ENCODE results near the gene ANO10. TPM values are rescaled to one million over a fixed set of nuclear protein-coding genes. Genes with fewer than 3 reads are reported as not detected.

The ANO10 gene
- total RNA-seq, 1 experiment from 2014 or later = 23.7 TPM

- no peak overlapping the region for H3K4me2 ChIP-seq (ENCODE audit: low read length)
- POLR2A ChIA-PET (ENCODE audit: unreplicated experiment) = no interaction called here
- no peaks in the 10 kb centered on the region for H3K27me3 ChIP-seq (ENCODE audit: low read length)
- no TSS peak for BruUV-seq (replicated peaks)
- H3K9me2 ChIP-seq (replicated peaks; ENCODE audit: low read length) = no peaks in the 10 kb centered on the region
- H3K27ac ChIP-seq (ENCODE audit: low read length) = no peak overlapping the region
- TF ChIP-seq, protein P1, sequence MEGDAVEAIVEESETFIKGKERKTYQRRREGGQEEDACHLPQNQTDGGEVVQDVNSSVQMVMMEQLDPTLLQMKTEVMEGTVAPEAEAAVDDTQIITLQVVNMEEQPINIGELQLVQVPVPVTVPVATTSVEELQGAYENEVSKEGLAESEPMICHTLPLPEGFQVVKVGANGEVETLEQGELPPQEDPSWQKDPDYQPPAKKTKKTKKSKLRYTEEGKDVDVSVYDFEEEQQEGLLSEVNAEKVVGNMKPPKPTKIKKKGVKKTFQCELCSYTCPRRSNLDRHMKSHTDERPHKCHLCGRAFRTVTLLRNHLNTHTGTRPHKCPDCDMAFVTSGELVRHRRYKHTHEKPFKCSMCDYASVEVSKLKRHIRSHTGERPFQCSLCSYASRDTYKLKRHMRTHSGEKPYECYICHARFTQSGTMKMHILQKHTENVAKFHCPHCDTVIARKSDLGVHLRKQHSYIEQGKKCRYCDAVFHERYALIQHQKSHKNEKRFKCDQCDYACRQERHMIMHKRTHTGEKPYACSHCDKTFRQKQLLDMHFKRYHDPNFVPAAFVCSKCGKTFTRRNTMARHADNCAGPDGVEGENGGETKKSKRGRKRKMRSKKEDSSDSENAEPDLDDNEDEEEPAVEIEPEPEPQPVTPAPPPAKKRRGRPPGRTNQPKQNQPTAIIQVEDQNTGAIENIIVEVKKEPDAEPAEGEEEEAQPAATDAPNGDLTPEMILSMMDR (conservative IDR thresholded peaks at IDR 0.05; ENCODE audit: low read depth, low read length) = no peak
- TF ChIP-seq EZH2 (IDR thresholded peaks at IDR 0.05; ENCODE audit: low read length, unreplicated experiment) = no peak
- TF ChIP-seq EZH2phosphoT487 (IDR thresholded peaks at IDR 0.05; ENCODE audit: borderline replicate concordance, low read length) = no peak
- no peak overlapping the region for H3K4me3 ChIP-seq (ENCODE audit: low read length)
- no peaks in the 10 kb centered on the region for H3F3A ChIP-seq (ENCODE audit: low read length, unreplicated experiment)
- H3K36me3 ChIP-seq (ENCODE audit: low read depth, low read length) = peaks cover 83% of the 10 kb centered on the region
- no peaks in the 10 kb centered on the region; the same call in 1 of the 2 replicates for H3K79me2 ChIP-seq (ENCODE audit: low read length)
- no peaks in the 10 kb centered on the region for H4K20me1 ChIP-seq (ENCODE audit: low read length)
- intact Hi-C loops (cut with micrococcal nuclease) = no loop called here
- DNase-seq (no peak), ATAC-seq (no peak)
- H2AFZ ChIP-seq (ENCODE audit: low read length) = no peak overlapping the region
- CTCF ChIA-PET = no interaction called here
- H3K4me1 ChIP-seq (ENCODE audit: insufficient read depth, low read length) = no peaks in the 10 kb centered on the region
- H3K9me3 ChIP-seq (ENCODE audit: low read length) = no peaks in the 10 kb centered on the region
- H3K9ac ChIP-seq (ENCODE audit: low read length) = no peak overlapping the region
Observed at GRCh38 chr3:43344520-43344919, 277.3 kb downstream of the ANO10 start.

- intact Hi-C loops (cut with micrococcal nuclease) = no loop called here
- ChIA-PET CTCF (no interaction called here), POLR2A (ENCODE audit: unreplicated experiment) (no interaction called here)
- H3K27ac ChIP-seq (ENCODE audit: low read length) = no peak overlapping the region
- ATAC-seq (no peak), DNase-seq (no peak)
- peaks cover 2% of the 10 kb centered on the region for H3F3A ChIP-seq (ENCODE audit: low read length, unreplicated experiment)
- no peak overlapping the region for H3K9ac ChIP-seq (ENCODE audit: low read length)
- no peaks in the 10 kb centered on the region for H4K20me1 ChIP-seq (ENCODE audit: low read length)
- H3K27me3 ChIP-seq (ENCODE audit: low read length) = no peaks in the 10 kb centered on the region
- H3K9me2 ChIP-seq (replicated peaks; ENCODE audit: low read length) = no peaks in the 10 kb centered on the region
- peaks cover 4% of the 10 kb centered on the region; the same call in 1 of the 2 replicates for H3K79me2 ChIP-seq (ENCODE audit: low read length)
- H3K4me3 ChIP-seq (ENCODE audit: low read length) = no peak overlapping the region
- TF ChIP-seq EZH2phosphoT487 (IDR thresholded peaks at IDR 0.05; ENCODE audit: borderline replicate concordance, low read length) (no peak), EZH2 (IDR thresholded peaks at IDR 0.05; ENCODE audit: low read length, unreplicated experiment) (no peak)
- TF ChIP-seq, protein P1 (conservative IDR thresholded peaks at IDR 0.05; ENCODE audit: low read depth, low read length) = no peak
- no peaks in the 10 kb centered on the region for H3K9me3 ChIP-seq (ENCODE audit: low read length)
- no peaks in the 10 kb centered on the region for H3K4me1 ChIP-seq (ENCODE audit: insufficient read depth, low read length)
- peaks cover 81% of the 10 kb centered on the region for H3K36me3 ChIP-seq (ENCODE audit: low read depth, low read length)
- H2AFZ ChIP-seq (ENCODE audit: low read length) = no peak overlapping the region
- BruUV-seq (replicated peaks) = no TSS peak
- H3K4me2 ChIP-seq (ENCODE audit: low read length) = no peak overlapping the region
Observed at GRCh38 chr3:43343815-43344214, 278.0 kb downstream of the ANO10 start.

GRCh38 chr3:43343185-43343584 lies 278.6 kb downstream of the ANO10 start:
- no peak overlapping the region for H3K4me3 ChIP-seq (ENCODE audit: low read length)
- peaks cover 6% of the 10 kb centered on the region; the same call in 1 of the 2 replicates for H3K79me2 ChIP-seq (ENCODE audit: low read length)
- no peak overlapping the region for H3K9ac ChIP-seq (ENCODE audit: low read length)
- H3K4me1 ChIP-seq (ENCODE audit: insufficient read depth, low read length) = no peaks in the 10 kb centered on the region
- ChIA-PET POLR2A (ENCODE audit: unreplicated experiment) (no interaction called here), CTCF (no interaction called here)
- no TSS peak for BruUV-seq (replicated peaks)
- peaks cover 81% of the 10 kb centered on the region for H3K36me3 ChIP-seq (ENCODE audit: low read depth, low read length)
- H3K4me2 ChIP-seq (ENCODE audit: low read length) = no peak overlapping the region
- peaks cover 4% of the 10 kb centered on the region for H3F3A ChIP-seq (ENCODE audit: low read length, unreplicated experiment)
- H2AFZ ChIP-seq (ENCODE audit: low read length) = no peak overlapping the region
- H3K27me3 ChIP-seq (ENCODE audit: low read length) = no peaks in the 10 kb centered on the region
- ATAC-seq (no peak), DNase-seq (no peak)
- H4K20me1 ChIP-seq (ENCODE audit: low read length) = no peaks in the 10 kb centered on the region
- no peaks in the 10 kb centered on the region for H3K9me2 ChIP-seq (replicated peaks; ENCODE audit: low read length)
- intact Hi-C loops (cut with micrococcal nuclease) = no loop called here
- no peak overlapping the region for H3K27ac ChIP-seq (ENCODE audit: low read length)
- H3K9me3 ChIP-seq (ENCODE audit: low read length) = peaks cover 6% of the 10 kb centered on the region
- no peak for TF ChIP-seq EZH2 (IDR thresholded peaks at IDR 0.05; ENCODE audit: low read length, unreplicated experiment)
- TF ChIP-seq, protein P1 (conservative IDR thresholded peaks at IDR 0.05; ENCODE audit: low read depth, low read length) = no peak
- TF ChIP-seq EZH2phosphoT487 (IDR thresholded peaks at IDR 0.05; ENCODE audit: borderline replicate concordance, low read length) = no peak
